Measurements from ENCODE around the gene CCDC106.

DNA sequence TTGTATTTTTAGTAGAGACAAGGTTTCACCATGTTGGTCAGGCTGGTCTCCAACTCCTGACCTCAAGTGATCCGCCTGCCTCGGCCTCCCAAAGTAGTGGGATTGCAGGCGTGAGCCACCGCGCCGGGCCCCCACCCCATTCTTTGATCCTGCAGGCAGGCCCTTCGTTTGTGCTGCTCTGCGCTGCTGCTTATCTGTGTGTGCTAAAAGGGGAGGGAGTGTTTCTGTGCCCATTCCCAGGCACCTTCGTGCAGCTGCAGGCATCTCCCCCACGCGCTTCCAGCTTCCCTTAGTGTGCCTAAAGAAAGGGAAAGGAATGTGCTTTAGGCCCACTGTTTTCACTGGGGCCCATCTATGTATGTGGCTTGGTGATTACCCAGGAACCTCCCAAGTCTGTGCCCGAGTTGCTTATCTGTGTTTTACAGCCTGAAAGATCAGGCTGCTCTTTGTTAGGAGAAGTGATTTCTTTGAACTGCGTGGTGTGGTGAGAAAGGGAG lies 54.2 kb downstream of the CCDC106 start:
- TF ChIP-seq NFRKB (IDR thresholded peaks at IDR 0.05) (no peak), FOXM1 (IDR thresholded peaks at IDR 0.05; ENCODE audit: borderline replicate concordance) (no peak), FOXA1 (IDR thresholded peaks at IDR 0.05) (no peak), SUZ12 (IDR thresholded peaks at IDR 0.05) (no peak), L3MBTL2 (conservative IDR thresholded peaks at IDR 0.05) (no peak), TARDBP (IDR thresholded peaks at IDR 0.05) (no peak)

Data from HEK293T (cell line).